Measurements from ENCODE around the gene ZNF169.
"Not testable (repeated sequence)": the region's sequence is repeated elsewhere in the genome, so short reads cannot be mapped to it uniquely, and the experiment has no call there.

The ZNF169 gene

DNA sequence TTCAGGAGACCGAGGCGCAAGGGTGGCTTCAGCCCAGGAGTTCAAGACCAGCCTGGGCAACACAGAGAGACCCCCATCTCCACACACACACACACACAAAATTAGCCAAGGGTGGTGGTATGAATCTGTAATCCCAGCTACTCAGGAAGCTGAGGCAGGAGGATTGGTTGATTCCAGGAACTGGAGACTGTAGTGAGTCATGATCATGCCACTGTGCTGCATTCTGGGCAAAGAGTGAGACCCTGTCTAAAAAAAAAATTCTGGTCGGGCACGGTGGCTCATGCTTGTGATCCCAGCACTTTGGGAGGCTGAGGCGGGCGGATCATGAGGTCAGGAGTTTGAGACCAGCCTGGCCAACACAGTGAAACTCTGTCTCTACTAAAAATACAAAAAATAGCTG lies 80.6 kb downstream of the ZNF169 start:
- not testable (repeated sequence) for DNase-seq (ENCODE audit: insufficient read length, low spot score); FAIRE-seq

DNA sequence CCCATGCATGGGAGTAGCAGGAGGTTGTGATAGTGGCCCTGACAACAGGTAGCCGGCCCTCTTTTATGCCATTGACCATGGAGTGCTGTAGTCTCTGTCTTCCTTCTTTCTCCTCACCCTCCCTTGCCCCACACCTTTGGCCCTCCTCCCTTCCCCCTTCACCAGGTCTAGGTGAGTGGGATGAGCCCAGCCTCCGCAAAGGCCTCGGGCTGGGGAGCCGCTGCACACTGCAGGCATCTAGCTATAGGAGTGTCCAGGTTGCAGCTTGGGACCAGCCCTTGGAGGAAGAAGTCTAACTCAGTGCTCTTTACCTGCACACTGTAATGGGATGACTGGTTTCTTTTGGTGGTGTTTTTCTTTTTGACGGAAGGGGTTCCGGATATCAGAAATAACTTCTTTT lies 81.7 kb downstream of the ZNF169 start:
- FAIRE-seq; DNase-seq (ENCODE audit: insufficient read length, low spot score): not testable (repeated sequence)

DNA sequence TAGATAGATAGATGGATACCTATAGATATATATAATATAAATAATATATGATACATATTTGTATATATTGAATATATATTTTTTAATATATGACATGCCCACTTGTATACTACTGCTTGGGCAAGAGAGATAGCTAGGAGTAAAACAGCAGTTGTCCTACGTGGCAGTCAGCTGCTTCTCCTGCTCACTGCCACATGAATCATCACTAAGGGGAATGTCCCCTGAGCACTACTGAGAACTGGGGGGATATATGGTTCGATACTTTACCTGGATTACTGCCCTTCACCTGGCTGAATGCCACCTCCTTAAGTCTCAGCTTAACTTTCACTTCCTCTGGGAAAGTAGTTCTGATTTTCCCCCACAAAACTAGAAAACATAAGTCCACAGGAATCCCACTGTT lies 82.6 kb downstream of the ZNF169 start:
- not testable (repeated sequence) for DNase-seq (ENCODE audit: insufficient read length, low spot score); FAIRE-seq

DNA sequence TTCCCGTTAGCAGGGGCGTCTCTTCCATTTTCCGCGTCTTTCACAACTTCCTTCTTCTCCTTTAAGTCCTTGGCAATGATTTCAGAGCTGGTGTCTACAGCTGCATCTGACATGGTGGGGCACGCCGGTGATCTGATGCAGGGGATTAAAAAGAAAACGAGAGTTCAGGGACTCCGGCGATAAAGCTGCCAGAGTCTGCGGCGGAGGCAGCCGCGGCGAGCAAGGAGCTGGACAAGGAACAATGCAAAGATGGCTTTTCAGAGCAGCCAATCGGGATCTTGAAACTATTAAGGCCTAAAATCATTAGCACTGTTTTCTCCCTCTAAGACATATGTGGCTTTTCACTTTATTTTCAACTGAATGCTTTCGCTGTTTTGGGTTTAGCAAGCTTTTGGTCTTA lies 88.4 kb downstream of the ZNF169 start:
- DNase-seq (ENCODE audit: insufficient read length, low spot score); FAIRE-seq: not testable (repeated sequence)

DNA sequence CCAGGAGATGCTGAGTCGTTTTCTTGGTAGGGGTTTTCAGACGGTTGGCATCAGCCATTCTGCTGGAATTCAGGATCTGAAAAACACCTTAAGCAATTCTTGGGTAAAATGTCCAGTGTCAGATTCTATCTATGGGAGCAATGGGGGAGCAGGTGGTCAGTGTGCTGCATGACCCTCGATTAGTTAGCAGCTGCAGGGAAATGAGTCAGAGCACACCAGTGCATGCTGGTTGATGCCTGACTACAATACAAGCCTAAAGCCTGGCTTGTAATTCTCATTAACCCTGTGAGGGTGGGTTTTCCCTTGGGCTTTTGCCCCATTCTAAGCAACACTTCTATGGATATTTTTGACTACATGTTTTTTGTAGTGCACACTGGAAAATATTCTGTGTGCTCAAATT lies 89.7 kb downstream of the ZNF169 start:
- not testable (repeated sequence) for DNase-seq (ENCODE audit: insufficient read length, low spot score); FAIRE-seq

Data from HTR-8/SVneo (cell line).